ENCODE measurements around the gene HERPUD2. TPM values are rescaled to one million over a fixed set of nuclear protein-coding genes. Genes with fewer than 3 reads are reported as not detected.

The HERPUD2 gene
- total RNA-seq, 1 donor from 2014 or later = 31.5 TPM

- CTCF ChIA-PET = interaction anchor here (1.9 kb wide), 1 partner anchor 262 kb away, joined by 5 read pairs; no protein-coding TSS in a partner anchor
- TF ChIP-seq CTCF (IDR thresholded peaks at IDR 0.05) = no peak
- Mint-ChIP-seq H3K9me3 (no peaks in the 10 kb centered on the region), H3K27me3 (no peaks in the 10 kb centered on the region), H3K36me3 (ENCODE audit: low read depth) (peaks cover 51% of the 10 kb centered on the region), H3K4me1 (peaks cover 45% of the 10 kb centered on the region), H3K4me3 (no peak overlapping the region), H3K27ac (no peak overlapping the region)
- ATAC-seq (ENCODE audit: low read depth) (no peak), DNase-seq (no peak)
- POLR2A ChIA-PET = no interaction called here
- intact Hi-C loops (cut with micrococcal nuclease) = loop anchor here (5.0 kb wide), 1 partner anchor 262 kb away; no protein-coding TSS in a partner anchor
Measured at GRCh38 chr7:35645691-35646090, 49.2 kb downstream of the HERPUD2 start.

GRCh38 chr7:35630024-35630972 is 64.6 kb downstream of the HERPUD2 start:
- Mint-ChIP-seq H3K36me3 (ENCODE audit: low read depth) (peaks cover 58% of the 10 kb centered on the region), H3K27ac (no peak overlapping the region), H3K27me3 (no peaks in the 10 kb centered on the region), H3K4me3 (no peak overlapping the region), H3K9me3 (no peaks in the 10 kb centered on the region), H3K4me1 (no peaks in the 10 kb centered on the region)
- intact Hi-C loops (cut with micrococcal nuclease) = no loop called here
- no peak for TF ChIP-seq CTCF (IDR thresholded peaks at IDR 0.05)
- DNase-seq (no peak), ATAC-seq (ENCODE audit: low read depth) (no peak)
- ChIA-PET CTCF (no interaction called here), POLR2A (interaction anchor here (0.6 to 1.2 kb wide), 2 partner anchors 58 to 170 kb away, joined by 3 to 4 read pairs; partner anchors contain the start of gene SEPTIN7)

- no peak overlapping the region for H3K27ac Mint-ChIP-seq
- DNase-seq = peak; percentile 18
- ATAC-seq (ENCODE audit: low read depth) = peak; percentile 86
- H3K36me3 Mint-ChIP-seq (ENCODE audit: low read depth) = peaks cover 15% of the 10 kb centered on the region
- H3K4me1 Mint-ChIP-seq = peaks cover 2% of the 10 kb centered on the region
- ChIA-PET CTCF (interaction anchor here (0.9 to 4.2 kb wide), 14 partner anchors 9 to 590 kb away, joined by 3 to 42 read pairs (median 4); no protein-coding TSS in a partner anchor), POLR2A (no interaction called here)
- intact Hi-C loops (cut with micrococcal nuclease) = loop anchor here (1.0 to 2.0 kb wide), 5 partner anchors 87 to 552 kb away; no protein-coding TSS in a partner anchor
- H3K27me3 Mint-ChIP-seq = no peaks in the 10 kb centered on the region
- no peaks in the 10 kb centered on the region for H3K9me3 Mint-ChIP-seq
- peak; percentile 81 for TF ChIP-seq CTCF (IDR thresholded peaks at IDR 0.05)
- H3K4me3 Mint-ChIP-seq = no peak overlapping the region
Measured at GRCh38 chr7:35624299-35625186, 70.4 kb downstream of the HERPUD2 start.

- Mint-ChIP-seq H3K36me3 (ENCODE audit: low read depth) (peaks cover 8% of the 10 kb centered on the region), H3K4me3 (no peak overlapping the region), H3K27ac (no peak overlapping the region), H3K9me3 (no peaks in the 10 kb centered on the region), H3K4me1 (peaks cover 2% of the 10 kb centered on the region), H3K27me3 (no peaks in the 10 kb centered on the region)
- no peak for TF ChIP-seq CTCF (IDR thresholded peaks at IDR 0.05)
- ChIA-PET POLR2A (no interaction called here), CTCF (interaction anchor here (0.6 to 4.2 kb wide), 11 partner anchors 10 to 589 kb away, joined by 3 to 42 read pairs (median 5); no protein-coding TSS in a partner anchor)
- DNase-seq = no peak
- no peak for ATAC-seq (ENCODE audit: low read depth)
- intact Hi-C loops (cut with micrococcal nuclease) = no loop called here
Measured at GRCh38 chr7:35623381-35623780, 71.6 kb downstream of the HERPUD2 start.
